HepG2 (cell line): Measurements from ENCODE around the gene CIB1. TPM values are rescaled to one million over a fixed set of nuclear protein-coding genes. Genes with fewer than 3 reads are reported as not detected.

Experiments used
- ATF2 ChIP-seq: sonication (generic); formaldehyde crosslinking; IDR thresholded peaks from 2 replicates; pipeline ENCODE4 v1.4.0; 2020; ENCODE audit warnings: missing genetic modification reagents
- BHLHE40 ChIP-seq: IDR thresholded peaks from 2 replicates; pipeline ENCODE4 v1.6.1; 2011; ENCODE audit warnings: low read length, improper control_type of control experiment
- GABPA ChIP-seq, 2 experiments: IDR thresholded peaks; 2 replicates each; pipeline ENCODE4 v1.6.1; 2011 to 2016; ENCODE audit warnings: low read depth in 2 of 2, low read length in 1 of 2, missing biosample characterization in 1 of 2, missing genetic modification characterization in 1 of 2
- GRHL1 ChIP-seq: sonication (generic); formaldehyde crosslinking; conservative IDR thresholded peaks from 2 replicates; pipeline ENCODE4 v1.8.0; 2022; ENCODE audit warnings: missing genetic modification reagents
- IRF9 ChIP-seq: sonication (generic); formaldehyde crosslinking; IDR thresholded peaks from 2 replicates; pipeline ENCODE4 v1.8.0; 2022; ENCODE audit warnings: missing genetic modification reagents, mild to moderate bottlenecking, borderline replicate concordance
- NRL ChIP-seq: sonication (generic); formaldehyde crosslinking; IDR thresholded peaks from 2 replicates; pipeline ENCODE4 v1.5.0; 2020; ENCODE audit warnings: missing genetic modification reagents, mild to moderate bottlenecking, moderate library complexity, borderline replicate concordance
- SNAPC4 ChIP-seq: sonication (generic); formaldehyde crosslinking; IDR thresholded peaks from 2 replicates; pipeline ENCODE4 v1.4.0; 2020; ENCODE audit warnings: mild to moderate bottlenecking, missing genetic modification reagents
- SP5 ChIP-seq: IDR thresholded peaks from 2 replicates; pipeline ENCODE4 v1.6.1; 2016; ENCODE audit warnings: low read depth, borderline replicate concordance
- TAF15 ChIP-seq: fragments of 200-400 bp; formaldehyde crosslinking; IDR thresholded peaks from one replicate; pipeline ENCODE4 v1.6.1; 2018; ENCODE audit warnings: mild to moderate bottlenecking, low read depth, low read length; ENCODE audit not compliant: poor library complexity, severe bottlenecking
- ZIK1 ChIP-seq: sonication (generic); formaldehyde crosslinking; IDR thresholded peaks from 2 replicates; pipeline ENCODE4 v1.5.0; 2020; ENCODE audit warnings: mild to moderate bottlenecking, low read depth, missing genetic modification reagents, borderline replicate concordance
- ZNF597 ChIP-seq: sonication (generic); formaldehyde crosslinking; IDR thresholded peaks from 2 replicates; pipeline ENCODE4 v1.5.0; 2020; ENCODE audit warnings: missing genetic modification reagents
- ZNF770 ChIP-seq: sonication (generic); formaldehyde crosslinking; IDR thresholded peaks from 2 replicates; pipeline ENCODE4 v1.5.0; 2020; ENCODE audit warnings: mild to moderate bottlenecking, missing genetic modification reagents
- polyA plus RNA-seq, 8 experiments: library from polyadenylated mRNA; depleted of rRNA in 3 of 8; stranded (reverse) in 7 of 8; unstranded in 1 of 8; fragments of >200 nt; fragmentation: Illumina TruSeq in 4 of 8; extraction: Trizol in 4 of 8; gene quantifications; 2 replicates each; pipeline versions ENCODE4 v1.2.1 to v1.2.3, GENCODE V29; 2011 to 2016; ENCODE audit warnings: low read depth in 4 of 8, missing spikeins in 1 of 8, mixed read lengths in 1 of 8; ENCODE audit not compliant: insufficient read depth in 1 of 8
- total RNA-seq, 5 experiments: library from RNA; depleted of rRNA; stranded (reverse); fragments of >200 nt; fragmentation: Illumina TruSeq; extraction: Trizol; gene quantifications; 2 replicates each; pipeline ENCODE4 v1.2.3, GENCODE V29; 2016; ENCODE audit warnings: low read depth in 1 of 5

CIB1 gene
- total and polyA plus RNA-seq, 2 of the 13 experiments (the other 11 are each of a cell fraction or from before 2014, with no cell fraction given): 38.7 to 72.7 TPM

- no peak for TF ChIP-seq BHLHE40
- TF ChIP-seq GABPA (IDR thresholded peaks at IDR 0.05; ENCODE audit: low read depth, low read length): peak; percentile 56
- peak; percentile 33; the same call in 1 of the 2 replicates for TF ChIP-seq GABPA (CRISPR knock-in tag; IDR thresholded peaks at IDR 0.05; ENCODE audit: low read depth)
- no peak for TF ChIP-seq ZIK1 (CRISPR knock-in tag)
- TF ChIP-seq ZNF770 (CRISPR knock-in tag): peak; percentile 27; the same call in 1 of the 2 replicates
- no peak for TF ChIP-seq GRHL1 (CRISPR knock-in tag)
- TF ChIP-seq SP5 (CRISPR knock-in tag): peak; percentile 54; the same call in 1 of the 2 replicates
- TF ChIP-seq ZNF597 (CRISPR knock-in tag): no peak
- TF ChIP-seq NRL: no peak
- no peak for TF ChIP-seq SNAPC4
- no peak for TF ChIP-seq TAF15
- TF ChIP-seq IRF9 (CRISPR knock-in tag): peak; percentile 19; the same call in 1 of the 2 replicates
- no peak for TF ChIP-seq ATF2
Observed at GRCh38 chr15:90201130-90201943, 32.4 kb downstream of the CIB1 start, which contains the start of gene SEMA4B (continued).
